ENCODE measurements around the gene TSC22D2. TPM values are rescaled to one million over a fixed set of nuclear protein-coding genes. Genes with fewer than 3 reads are reported as not detected.

TSC22D2 gene
- total RNA-seq, 4 donors from 2014 or later: 13.2 to 19.5 (median 16.4) TPM

GRCh38 chr3:150484410-150484809 is 76.3 kb downstream of the TSC22D2 start:
- no peak for DNase-seq (ENCODE audit: low spot score in 2 of 2)
- 93% methylated on average over 1 of the region's 1 CpG for WGBS
- Histone ChIP-seq H3K4me1 (no peaks in the 10 kb centered on the region), H3K27me3 (no peaks in the 10 kb centered on the region), H3K9me3 (no peaks in the 10 kb centered on the region), H3K4me3 (no peak overlapping the region), H3K36me3 (no peaks in the 10 kb centered on the region), H3K27ac (no peak overlapping the region)
- TF ChIP-seq POLR2A (IDR thresholded peaks at IDR 0.05) (no peak), POLR2AphosphoS5 (IDR thresholded peaks at IDR 0.05) (no peak)

- H3K27me3 ChIP-seq: no peaks in the 10 kb centered on the region
- TF ChIP-seq POLR2A (IDR thresholded peaks at IDR 0.05) (no peak), CTCF (IDR thresholded peaks at IDR 0.05) (no peak), EP300 (IDR thresholded peaks at IDR 0.05) (no peak), POLR2AphosphoS5 (IDR thresholded peaks at IDR 0.05) (no peak)
- H3K4me1 ChIP-seq: no peaks in the 10 kb centered on the region
- DNase-seq (ENCODE audit: low spot score in 2 of 2): no peak
- 91% methylated on average over 2 of the region's 2 CpGs for WGBS
- no peak overlapping the region for H3K4me3 ChIP-seq
- H3K9me3 ChIP-seq: no peaks in the 10 kb centered on the region
- no peak overlapping the region for H3K27ac ChIP-seq
- H3K36me3 ChIP-seq: no peaks in the 10 kb centered on the region
Observed at GRCh38 chr3:150488867-150489266, 80.8 kb downstream of the TSC22D2 start.

- H3K9me3 ChIP-seq: no peaks in the 10 kb centered on the region
- 93% methylated on average over 2 of the region's 2 CpGs for WGBS
- TF ChIP-seq POLR2AphosphoS5 (IDR thresholded peaks at IDR 0.05) (no peak), POLR2A (IDR thresholded peaks at IDR 0.05) (no peak), CTCF (IDR thresholded peaks at IDR 0.05) (no peak), EP300 (IDR thresholded peaks at IDR 0.05) (no peak)
Observed at GRCh38 chr3:150490277-150490986, 82.3 kb downstream of the TSC22D2 start.

GRCh38 chr3:150494411-150494977 is 86.4 kb downstream of the TSC22D2 start:
- H3K27ac ChIP-seq: no peak overlapping the region
- TF ChIP-seq POLR2A (IDR thresholded peaks at IDR 0.05) (no peak), POLR2AphosphoS5 (IDR thresholded peaks at IDR 0.05) (no peak)
- WGBS: 96% methylated on average over 5 of the region's 5 CpGs
- H3K4me1 ChIP-seq: no peaks in the 10 kb centered on the region
- H3K36me3 ChIP-seq: no peaks in the 10 kb centered on the region
- H3K4me3 ChIP-seq: no peak overlapping the region
- no peaks in the 10 kb centered on the region for H3K9me3 ChIP-seq
- no peak for DNase-seq (ENCODE audit: low spot score in 2 of 2)
- no peaks in the 10 kb centered on the region for H3K27me3 ChIP-seq

More at GRCh38 chr3:150490277-150490986, 82.3 kb downstream of the TSC22D2 start:
- Histone ChIP-seq H3K4me1 (no peaks in the 10 kb centered on the region), H3K27me3 (no peaks in the 10 kb centered on the region), H3K27ac (no peak overlapping the region), H3K36me3 (no peaks in the 10 kb centered on the region), H3K4me3 (no peak overlapping the region)
- no peak for DNase-seq (ENCODE audit: low spot score in 2 of 2)

GRCh38 chr3:150495149-150495548 is 87.1 kb downstream of the TSC22D2 start:
- Histone ChIP-seq H3K4me1 (no peaks in the 10 kb centered on the region), H3K27me3 (no peaks in the 10 kb centered on the region), H3K4me3 (no peak overlapping the region), H3K9me3 (no peaks in the 10 kb centered on the region), H3K27ac (no peak overlapping the region), H3K36me3 (no peaks in the 10 kb centered on the region)
- 71% methylated on average over 1 of the region's 1 CpG for WGBS
- no peak for DNase-seq (ENCODE audit: low spot score in 2 of 2)
- TF ChIP-seq CTCF (IDR thresholded peaks at IDR 0.05) (no peak), EP300 (IDR thresholded peaks at IDR 0.05) (no peak), POLR2A (IDR thresholded peaks at IDR 0.05) (no peak), POLR2AphosphoS5 (IDR thresholded peaks at IDR 0.05) (no peak)

- Histone ChIP-seq H3K27me3 (no peaks in the 10 kb centered on the region), H3K4me1 (no peaks in the 10 kb centered on the region), H3K27ac (no peak overlapping the region), H3K9me3 (no peaks in the 10 kb centered on the region), H3K4me3 (no peak overlapping the region), H3K36me3 (no peaks in the 10 kb centered on the region)
- WGBS: 3% methylated on average over 2 of the region's 2 CpGs
- no peak for DNase-seq (ENCODE audit: low spot score in 2 of 2)
- TF ChIP-seq EP300 (IDR thresholded peaks at IDR 0.05) (no peak), CTCF (IDR thresholded peaks at IDR 0.05) (peak; percentile 48 to 69)
Observed at GRCh38 chr3:150495563-150496168, 87.6 kb downstream of the TSC22D2 start.
